ENCODE data around the gene POLR3B.

Gene POLR3B

DNA sequence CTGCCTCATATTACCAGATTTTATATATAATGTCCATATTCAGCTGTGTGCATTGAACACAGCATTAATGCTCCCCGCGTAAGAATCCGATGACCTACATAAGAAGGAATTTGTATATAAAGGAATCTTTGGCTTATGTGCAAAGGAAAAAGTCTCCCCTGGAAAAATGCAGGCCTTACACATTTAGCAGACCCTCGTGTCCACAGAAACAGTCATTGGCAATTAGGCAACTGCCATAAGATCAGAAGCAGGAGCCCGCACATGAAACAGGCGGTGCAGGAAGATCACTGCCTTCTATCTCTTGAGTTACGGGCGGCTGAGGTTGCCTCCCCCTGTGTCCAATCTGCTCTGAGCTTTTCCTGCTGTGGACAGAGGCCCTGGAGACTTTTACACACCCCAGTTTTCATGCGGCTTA is 162.1 kb downstream of the POLR3B start:
- no peaks in the 10 kb centered on the region for H3K4me1 ChIP-seq (ENCODE audit: insufficient read depth, low read length)
- H3K9ac ChIP-seq (ENCODE audit: low read depth, low read length): no peak overlapping the region
- H3K27ac ChIP-seq (ENCODE audit: low read length): no peak overlapping the region
- no peaks in the 10 kb centered on the region for H3K27me3 ChIP-seq (ENCODE audit: insufficient read depth, low read length)
- H3K4me3 ChIP-seq (ENCODE audit: low read length): no peak overlapping the region
- no peaks in the 10 kb centered on the region for H3K36me3 ChIP-seq (ENCODE audit: insufficient read depth, low read depth, low read length)
- no peaks in the 10 kb centered on the region for H3K9me3 ChIP-seq (ENCODE audit: insufficient read depth, low read depth, low read length)

DNA sequence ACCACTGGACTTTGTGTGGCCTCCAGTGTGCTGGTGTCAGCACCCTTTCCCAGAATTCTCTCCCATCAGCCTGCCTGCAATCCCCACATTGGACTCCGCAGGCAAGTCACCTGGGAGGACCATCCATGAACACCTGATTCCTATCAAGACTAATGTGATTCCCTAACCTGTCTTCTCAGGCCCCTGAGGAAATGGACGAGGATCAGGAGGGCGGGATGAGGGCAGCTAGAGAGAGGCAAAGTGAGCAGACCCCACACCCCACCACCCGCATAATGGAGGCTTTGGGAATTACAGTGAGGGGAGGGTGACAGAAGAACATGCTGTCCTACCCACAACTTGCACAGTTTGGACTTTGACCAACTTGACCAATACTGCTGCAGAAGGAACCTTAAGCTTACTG is 164.4 kb downstream of the POLR3B start:
- H3K27ac ChIP-seq (ENCODE audit: low read length): no peak overlapping the region
- no peaks in the 10 kb centered on the region for H3K4me1 ChIP-seq (ENCODE audit: insufficient read depth, low read length)
- no peaks in the 10 kb centered on the region for H3K27me3 ChIP-seq (ENCODE audit: insufficient read depth, low read length)
- no peak overlapping the region for H3K4me3 ChIP-seq (ENCODE audit: low read length)
- H3K9me3 ChIP-seq (ENCODE audit: insufficient read depth, low read depth, low read length): no peaks in the 10 kb centered on the region
- H3K9ac ChIP-seq (ENCODE audit: low read depth, low read length): no peak overlapping the region
- H3K36me3 ChIP-seq (ENCODE audit: insufficient read depth, low read depth, low read length): no peaks in the 10 kb centered on the region

DNA sequence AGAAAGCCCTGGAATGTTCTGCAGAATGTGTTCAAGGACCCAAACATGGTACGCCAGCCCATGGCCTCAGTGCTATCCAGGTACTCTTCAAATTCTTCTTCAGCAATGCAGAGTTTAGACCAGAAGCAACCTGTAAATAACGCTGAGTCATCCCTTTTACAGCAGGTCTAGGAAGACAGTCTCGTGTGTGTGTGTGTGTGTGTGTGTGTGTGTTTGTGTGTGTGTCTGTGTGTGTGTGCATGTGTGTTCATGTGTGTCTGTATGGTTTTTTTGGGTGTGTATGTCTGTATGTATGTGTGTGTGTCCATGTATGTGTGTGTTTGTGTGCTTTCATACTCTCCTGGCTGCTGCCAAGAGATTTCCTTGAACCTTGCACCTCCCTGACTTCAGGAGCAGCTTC is 165.2 kb downstream of the POLR3B start:
- no peaks in the 10 kb centered on the region for H3K4me1 ChIP-seq (ENCODE audit: insufficient read depth, low read length)
- H3K4me3 ChIP-seq (ENCODE audit: low read length): no peak overlapping the region
- no peaks in the 10 kb centered on the region for H3K27me3 ChIP-seq (ENCODE audit: insufficient read depth, low read length)
- no peaks in the 10 kb centered on the region for H3K36me3 ChIP-seq (ENCODE audit: insufficient read depth, low read depth, low read length)
- H3K9ac ChIP-seq (ENCODE audit: low read depth, low read length): no peak overlapping the region
- H3K27ac ChIP-seq (ENCODE audit: low read length): no peak overlapping the region
- H3K9me3 ChIP-seq (ENCODE audit: insufficient read depth, low read depth, low read length): no peaks in the 10 kb centered on the region

DNA sequence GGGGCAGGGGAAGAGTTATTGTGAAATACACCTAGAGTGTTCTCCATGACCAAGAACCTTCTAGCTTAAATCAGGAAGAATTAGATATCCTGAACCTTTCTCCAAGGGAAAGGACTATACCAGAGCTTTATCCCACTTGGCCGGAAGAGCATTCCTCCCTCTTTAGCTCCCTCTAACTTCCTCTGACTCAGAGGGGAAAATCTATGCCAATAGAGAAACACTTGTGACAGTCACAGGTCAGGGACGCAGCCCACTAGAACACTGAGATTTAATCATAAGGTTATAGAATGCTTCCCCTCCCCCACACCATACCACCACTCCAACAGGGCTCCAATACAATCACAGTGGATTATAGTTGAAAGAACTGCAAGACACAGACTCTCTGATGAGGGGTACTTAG is 169.8 kb downstream of the POLR3B start:
- Histone ChIP-seq H3K36me3 (ENCODE audit: insufficient read depth, low read depth, low read length) (no peaks in the 10 kb centered on the region), H3K9ac (ENCODE audit: low read depth, low read length) (no peak overlapping the region), H3K4me1 (ENCODE audit: insufficient read depth, low read length) (no peaks in the 10 kb centered on the region), H3K27me3 (ENCODE audit: insufficient read depth, low read length) (no peaks in the 10 kb centered on the region), H3K27ac (ENCODE audit: low read length) (no peak overlapping the region), H3K9me3 (ENCODE audit: insufficient read depth, low read depth, low read length) (no peaks in the 10 kb centered on the region), H3K4me3 (ENCODE audit: low read length) (no peak overlapping the region)

DNA sequence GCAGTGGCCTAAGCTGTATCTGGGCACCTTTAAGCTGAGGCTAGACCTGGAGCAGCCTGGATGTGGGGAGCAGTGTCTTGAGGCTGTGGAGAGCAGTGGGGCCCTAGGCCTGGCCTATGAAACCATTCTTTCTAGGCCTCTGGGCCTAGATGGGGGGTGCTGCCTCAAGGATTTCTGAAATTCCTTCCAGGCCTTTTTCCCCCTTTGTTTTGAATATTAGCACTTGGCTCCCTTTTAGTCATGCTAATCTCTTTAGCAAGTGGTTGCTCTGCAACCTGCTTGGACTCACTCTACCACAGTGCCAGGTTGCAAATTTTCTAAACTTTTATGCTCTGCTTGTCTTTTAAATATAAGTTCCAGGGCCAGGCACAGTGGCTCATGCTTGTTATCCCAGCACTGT is 183.7 kb downstream of the POLR3B start:
- H3K27me3 ChIP-seq (ENCODE audit: insufficient read depth, low read length): no peaks in the 10 kb centered on the region
- no peaks in the 10 kb centered on the region for H3K36me3 ChIP-seq (ENCODE audit: insufficient read depth, low read depth, low read length)
- H3K27ac ChIP-seq (ENCODE audit: low read length): no peak overlapping the region
- H3K9ac ChIP-seq (ENCODE audit: low read depth, low read length): no peak overlapping the region
- no peak overlapping the region for H3K4me3 ChIP-seq (ENCODE audit: low read length)
- H3K4me1 ChIP-seq (ENCODE audit: insufficient read depth, low read length): no peaks in the 10 kb centered on the region
- H3K9me3 ChIP-seq (ENCODE audit: insufficient read depth, low read depth, low read length): peaks cover 10% of the 10 kb centered on the region

DNA sequence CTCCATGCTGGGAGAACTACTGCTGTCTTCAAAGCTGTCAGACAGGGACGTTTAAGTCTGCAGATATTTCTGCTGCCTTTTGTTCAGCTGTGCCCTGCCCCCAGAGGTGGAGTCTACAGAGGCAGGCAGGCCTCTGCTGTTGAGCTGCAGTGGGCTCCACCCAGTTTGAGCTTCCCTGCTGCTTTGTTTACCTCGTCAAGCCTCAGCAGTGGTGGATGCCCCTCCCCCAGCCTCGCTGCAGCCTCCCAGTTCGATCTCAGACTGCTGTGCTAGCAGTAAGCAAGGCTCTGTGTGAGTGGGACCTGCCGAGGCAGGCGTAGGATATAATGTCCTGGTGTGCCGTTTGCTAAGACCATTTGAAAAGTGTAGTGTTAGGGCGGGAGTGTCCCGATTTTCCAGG is 193.9 kb downstream of the POLR3B start:
- no peaks in the 10 kb centered on the region for H3K36me3 ChIP-seq (ENCODE audit: insufficient read depth, low read depth, low read length)
- H3K27ac ChIP-seq (ENCODE audit: low read length): no peak overlapping the region
- no peak overlapping the region for H3K4me3 ChIP-seq (ENCODE audit: low read length)
- no peak overlapping the region for H3K9ac ChIP-seq (ENCODE audit: low read depth, low read length)
- H3K27me3 ChIP-seq (ENCODE audit: insufficient read depth, low read length): no peaks in the 10 kb centered on the region
- peaks cover 22% of the 10 kb centered on the region for H3K9me3 ChIP-seq (ENCODE audit: insufficient read depth, low read depth, low read length)
- no peaks in the 10 kb centered on the region for H3K4me1 ChIP-seq (ENCODE audit: insufficient read depth, low read length)

DNA sequence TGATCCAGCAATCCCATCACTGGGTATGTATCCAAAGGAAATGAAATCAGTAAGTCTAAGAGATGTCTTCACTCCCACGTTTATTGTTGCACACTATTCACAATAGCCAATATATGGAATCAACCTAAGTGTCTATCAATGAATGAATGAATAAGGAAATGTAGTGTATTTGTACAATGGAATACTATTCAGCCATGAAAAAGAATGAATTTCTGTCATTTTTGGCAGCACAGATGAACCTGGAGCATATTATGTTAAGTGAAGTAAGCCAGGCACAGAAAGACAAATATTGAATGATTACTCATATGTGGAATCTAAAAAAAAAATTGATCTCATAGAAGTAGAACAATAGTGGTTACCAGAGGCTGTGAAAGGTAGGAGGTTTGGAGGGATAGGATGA is 194.7 kb downstream of the POLR3B start:
- Histone ChIP-seq H3K27me3 (ENCODE audit: insufficient read depth, low read length) (no peaks in the 10 kb centered on the region), H3K9me3 (ENCODE audit: insufficient read depth, low read depth, low read length) (peaks cover 22% of the 10 kb centered on the region), H3K27ac (ENCODE audit: low read length) (no peak overlapping the region), H3K4me3 (ENCODE audit: low read length) (no peak overlapping the region), H3K36me3 (ENCODE audit: insufficient read depth, low read depth, low read length) (no peaks in the 10 kb centered on the region), H3K4me1 (ENCODE audit: insufficient read depth, low read length) (no peaks in the 10 kb centered on the region), H3K9ac (ENCODE audit: low read depth, low read length) (no peak overlapping the region)

Data from iPS-20b (cell line).